NCI-H1694 treated with DMSO at 0.1 percent for 48 hours (cell line): Measurements from ENCODE around the gene VWA5B2.

Source experiments
- DNase-seq: peaks from one replicate; lab custom pipeline; 2025; lab: John Stamatoyannopoulos, UW

The VWA5B2 gene

GRCh38 chr3:184275961-184276910, 46.9 kb downstream of the VWA5B2 start, which contains the start of gene ECE2:
TSS of gene ECE2 (plus strand) at chr3:184276022. CDS start at chr3:184276154, 132 bp downstream.
- DNase-seq, result no peak

GRCh38 chr3:184277366-184277765, 48.0 kb downstream of the VWA5B2 start:
- DNase-seq, result no peak

GRCh38 chr3:184282941-184283340, 53.6 kb downstream of the VWA5B2 start:
- no peak for DNase-seq

GRCh38 chr3:184283681-184284080, 54.3 kb downstream of the VWA5B2 start:
- DNase-seq, result no peak

- peak; percentile 83 for DNase-seq
Measured at GRCh38 chr3:184284696-184285095, 55.3 kb downstream of the VWA5B2 start.

- peak; percentile 83 for DNase-seq
Measured at GRCh38 chr3:184289426-184289938, 60.1 kb downstream of the VWA5B2 start.

GRCh38 chr3:184290331-184290730, 60.9 kb downstream of the VWA5B2 start:
- DNase-seq, result no peak

- no peak for DNase-seq
Measured at GRCh38 chr3:184291044-184291737, 61.8 kb downstream of the VWA5B2 start.
